ENCODE results near the gene PWWP2B. TPM values are rescaled to one million over a fixed set of nuclear protein-coding genes. Genes with fewer than 3 reads are reported as not detected.

PWWP2B gene
- total RNA-seq, 1 donor from 2014 or later = 12.9 TPM

GRCh38 chr10:132392184-132392800 is 4.7 kb upstream of the PWWP2B start:
- H3K4me3 Mint-ChIP-seq (ENCODE audit: unreplicated experiment) = no peak overlapping the region

DNA sequence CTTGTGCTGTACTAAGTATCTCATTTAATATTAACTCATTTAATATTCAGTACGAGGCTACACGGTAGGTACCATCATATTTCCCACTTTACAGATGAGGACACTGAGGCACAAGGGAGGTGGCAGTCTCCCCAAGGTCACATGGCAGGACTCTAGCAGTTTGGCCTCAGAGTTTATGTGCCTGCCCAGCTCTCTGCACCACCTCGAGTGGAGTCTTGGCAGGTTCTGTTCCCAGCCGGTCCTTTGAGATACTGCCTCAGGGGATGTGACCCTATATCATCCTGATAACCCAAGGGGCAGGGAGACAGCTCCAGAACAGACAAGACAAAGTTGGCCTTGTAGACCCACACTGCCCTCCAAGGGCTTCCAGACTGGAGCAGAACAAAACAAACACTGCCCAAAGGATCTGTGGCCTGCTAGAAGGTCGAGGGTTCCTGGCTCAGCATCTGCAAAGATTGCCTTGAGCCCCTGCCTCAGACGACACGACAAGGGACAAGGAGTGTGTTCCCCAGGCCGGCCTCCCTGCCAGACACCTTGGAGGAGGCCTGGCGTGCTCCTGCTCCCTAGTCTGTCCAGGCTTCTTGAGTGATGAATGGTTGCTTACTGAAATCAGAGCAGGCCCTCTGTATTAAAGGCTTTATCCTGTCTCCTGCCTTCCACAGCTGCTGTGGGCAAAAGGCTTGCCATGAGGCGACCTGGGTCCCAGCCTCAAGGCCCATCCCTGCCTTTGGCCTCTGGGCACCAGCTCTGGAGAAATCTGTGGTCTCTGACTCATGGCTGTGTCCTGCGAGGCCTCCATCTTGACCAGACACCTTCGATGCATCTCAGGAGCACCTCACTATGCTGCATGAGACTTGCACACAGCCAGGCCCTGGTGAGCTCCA is 3.9 kb upstream of the PWWP2B start:
- no peaks in the 10 kb centered on the region for H3K27me3 Mint-ChIP-seq (ENCODE audit: unreplicated experiment)
- peaks cover 15% of the 10 kb centered on the region for H3K4me1 Mint-ChIP-seq (ENCODE audit: unreplicated experiment)
- no peaks in the 10 kb centered on the region for H3K36me3 Mint-ChIP-seq (ENCODE audit: unreplicated experiment)
- no peak for DNase-seq (ENCODE audit: extremely low spot score, unreplicated experiment)
- H3K4me3 Mint-ChIP-seq (ENCODE audit: unreplicated experiment) = no peak overlapping the region
- H3K27ac Mint-ChIP-seq (ENCODE audit: unreplicated experiment) = no peak overlapping the region
- no peak for TF ChIP-seq CTCF (IDR thresholded peaks at IDR 0.05)
- H3K9me3 Mint-ChIP-seq (ENCODE audit: unreplicated experiment) = no peaks in the 10 kb centered on the region

More at GRCh38 chr10:132392184-132392800, 4.7 kb upstream of the PWWP2B start:
- no peak overlapping the region for H3K27ac Mint-ChIP-seq (ENCODE audit: unreplicated experiment)
- H3K9me3 Mint-ChIP-seq (ENCODE audit: unreplicated experiment) = no peaks in the 10 kb centered on the region
- no peaks in the 10 kb centered on the region for H3K27me3 Mint-ChIP-seq (ENCODE audit: unreplicated experiment)
- peaks cover 16% of the 10 kb centered on the region for H3K4me1 Mint-ChIP-seq (ENCODE audit: unreplicated experiment)
- H3K36me3 Mint-ChIP-seq (ENCODE audit: unreplicated experiment) = no peaks in the 10 kb centered on the region
- DNase-seq (ENCODE audit: extremely low spot score, unreplicated experiment) = no peak
- no peak for TF ChIP-seq CTCF (IDR thresholded peaks at IDR 0.05)

- no peak overlapping the region for H3K27ac Mint-ChIP-seq (ENCODE audit: unreplicated experiment)
- no peaks in the 10 kb centered on the region for H3K27me3 Mint-ChIP-seq (ENCODE audit: unreplicated experiment)
- no peak for TF ChIP-seq CTCF (IDR thresholded peaks at IDR 0.05)
- peaks cover 17% of the 10 kb centered on the region for H3K4me1 Mint-ChIP-seq (ENCODE audit: unreplicated experiment)
- no peak for DNase-seq (ENCODE audit: extremely low spot score, unreplicated experiment)
- no peaks in the 10 kb centered on the region for H3K36me3 Mint-ChIP-seq (ENCODE audit: unreplicated experiment)
- H3K4me3 Mint-ChIP-seq (ENCODE audit: unreplicated experiment) = no peak overlapping the region
- no peaks in the 10 kb centered on the region for H3K9me3 Mint-ChIP-seq (ENCODE audit: unreplicated experiment)
Observed at GRCh38 chr10:132393695-132394181, 3.3 kb upstream of the PWWP2B start.

DNA sequence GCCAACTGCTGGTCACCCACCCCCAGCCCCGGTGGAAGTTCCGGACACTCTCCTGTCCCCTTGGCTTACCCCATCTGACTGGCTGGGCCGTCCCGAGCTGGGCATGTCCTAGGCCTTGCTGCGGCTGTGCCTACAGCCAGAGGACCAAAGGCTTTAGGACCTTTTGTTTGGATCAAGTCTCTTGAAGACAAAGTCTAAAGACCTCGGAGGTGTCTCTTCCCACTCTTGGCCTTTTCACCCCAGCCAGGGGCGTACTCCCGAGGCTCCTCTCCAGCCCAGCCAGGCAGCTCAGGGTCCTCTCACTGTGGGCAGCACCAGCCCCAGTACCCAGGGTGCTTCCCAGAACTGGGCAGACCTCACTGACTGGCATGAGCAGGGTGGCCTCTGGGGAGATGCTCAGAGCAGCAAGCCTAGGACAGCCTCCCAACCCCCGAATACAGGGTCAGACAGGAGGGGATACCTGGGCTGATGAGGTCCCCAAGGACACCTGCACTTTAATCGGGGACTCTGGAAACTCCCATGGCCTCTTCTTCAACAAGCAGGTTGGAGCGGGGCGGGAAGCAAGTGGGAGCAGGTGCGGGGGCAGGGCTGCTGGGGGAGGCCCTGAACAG is 2.7 kb upstream of the PWWP2B start:
- Mint-ChIP-seq H3K4me3 (ENCODE audit: unreplicated experiment) (no peak overlapping the region), H3K27ac (ENCODE audit: unreplicated experiment) (peak overlapping the region; percentile 54), H3K4me1 (ENCODE audit: unreplicated experiment) (peaks cover 17% of the 10 kb centered on the region), H3K36me3 (ENCODE audit: unreplicated experiment) (no peaks in the 10 kb centered on the region), H3K27me3 (ENCODE audit: unreplicated experiment) (no peaks in the 10 kb centered on the region), H3K9me3 (ENCODE audit: unreplicated experiment) (no peaks in the 10 kb centered on the region)
- no peak for DNase-seq (ENCODE audit: extremely low spot score, unreplicated experiment)
- TF ChIP-seq CTCF (IDR thresholded peaks at IDR 0.05) = no peak
